ENCODE results near the gene SGPP2.

GRCh38 chr2:222381566-222381965 lies 42.8 kb upstream of the SGPP2 start:
- TF ChIP-seq CTCF (IDR thresholded peaks at IDR 0.05 in 8 of 11, conservative IDR thresholded peaks at IDR 0.05 in 3 of 11) (no peak), POLR2A (IDR thresholded peaks at IDR 0.05) (no peak)
